PC-9 (cell line): ENCODE measurements around the gene ZNF501. TPM values are rescaled to one million over a fixed set of nuclear protein-coding genes. Genes with fewer than 3 reads are reported as not detected.

Experiments used
- Bru-seq: library from RNA; stranded (reverse); fragments of 400-500 nt; gene quantifications from one replicate; lab custom pipeline; 2021; lab: Mats Ljungman, UMichigan
- BruChase-seq, 2 experiments: library from RNA; stranded (reverse); fragments of 400-500 nt; gene quantifications; one replicate each; lab custom pipeline; 2021; lab: Mats Ljungman, UMichigan
- BruUV-seq: library from RNA; stranded (reverse); fragments of 400-500 nt; replicated peaks from 2 replicates; lab custom pipeline; 2021; lab: Mats Ljungman, UMichigan
- CTCF ChIA-PET: fragments of 300-600 bp; sonication (Branson Sonifier 250); formaldehyde crosslinking; loops from one replicate; lab custom pipeline; 2022; ENCODE audit warnings: antibody characterized with exemption; lab: Charles Lee
- POLR2A ChIA-PET: fragments of 300-600 bp; sonication (Branson Sonifier 250); formaldehyde crosslinking; loops from one replicate; lab custom pipeline; 2022; ENCODE audit warnings: antibody characterized with exemption; ENCODE audit not compliant: unreplicated experiment; lab: Charles Lee
- DNase-seq, 2 experiments: peaks; one replicate each; pipeline versions ENCODE4 v3.0.0 to v3.0.0-alpha.2; 2015 to 2022; ENCODE audit warnings: mixed read lengths in 1 of 2
- H2AFZ ChIP-seq: fragments of 200-600 bp; sonication (generic); 2 replicates; pipeline ENCODE4 v1.8.1; 2017; ENCODE audit warnings: antibody characterized with exemption
- H3F3A ChIP-seq: fragments of 200-600 bp; sonication (generic); 2 replicates; pipeline ENCODE4 v1.8.1; 2017; ENCODE audit warnings: antibody characterized with exemption, mild to moderate bottlenecking, low read depth; ENCODE audit not compliant: insufficient read depth
- H3K27ac ChIP-seq: fragments of 200-600 bp; sonication (generic); 2 replicates; pipeline ENCODE4 v1.6.1; 2016; ENCODE audit warnings: mixed run types
- H3K27me3 ChIP-seq: fragments of 200-600 bp; sonication (generic); 2 replicates; pipeline ENCODE4 v1.6.1; 2016; ENCODE audit warnings: low read depth, mixed run types; ENCODE audit not compliant: insufficient read depth
- H3K36me3 ChIP-seq: fragments of 200-600 bp; sonication (generic); 2 replicates; pipeline ENCODE4 v1.6.1; 2016; ENCODE audit warnings: low read depth, mixed run types
- H3K4me1 ChIP-seq: fragments of 200-600 bp; sonication (generic); replicated peaks from 2 replicates; pipeline ENCODE4 v1.6.1; 2016; ENCODE audit warnings: mixed run types; ENCODE audit not compliant: insufficient read depth
- H3K4me2 ChIP-seq: fragments of 200-600 bp; sonication (generic); 2 replicates; pipeline ENCODE4 v1.6.1; 2017; ENCODE audit warnings: mixed run types
- H3K4me3 ChIP-seq: fragments of 200-600 bp; sonication (generic); 2 replicates; pipeline ENCODE4 v1.6.1; 2016; ENCODE audit warnings: mixed run types
- H3K79me2 ChIP-seq: fragments of 200-600 bp; sonication (generic); 2 replicates; pipeline ENCODE4 v1.6.1; 2017; ENCODE audit warnings: low read depth, mixed run types
- H3K9me2 ChIP-seq: fragments of 200-600 bp; sonication (generic); 2 replicates; pipeline ENCODE4 v1.8.1; 2017; ENCODE audit warnings: mild to moderate bottlenecking; ENCODE audit not compliant: insufficient read depth
- H3K9me3 ChIP-seq: fragments of 200-600 bp; sonication (generic); 2 replicates; pipeline ENCODE4 v1.8.1; 2016; ENCODE audit warnings: low read depth; ENCODE audit not compliant: insufficient read depth
- H4K20me1 ChIP-seq: fragments of 200-600 bp; sonication (generic); 2 replicates; pipeline ENCODE4 v1.8.1; 2017; ENCODE audit not compliant: insufficient read depth
- CTCF ChIP-seq: fragments of 200-600 bp; sonication (generic); conservative IDR thresholded peaks from 2 replicates; pipeline ENCODE4 v1.6.1; 2017; ENCODE audit warnings: mixed run types, antibody characterized with exemption, mild to moderate bottlenecking, moderate library complexity
- EZH2 ChIP-seq: fragments of 200-600 bp; sonication (generic); IDR thresholded peaks from 2 replicates; pipeline ENCODE4 v1.8.0; 2017; ENCODE audit warnings: antibody characterized with exemption, low read depth
- intact Hi-C: fragments of 100-400 bp; cut with micrococcal nuclease; formaldehyde crosslinking; loops from one replicate; pipeline ENCODE4 v1.10.0; 2022; ENCODE audit not compliant: unreplicated experiment
- long read RNA-seq: library from polyadenylated mRNA; stranded (forward); transcript quantifications from one replicate; pipeline ENCODE4 v2.0.0, GENCODE V29; 2022
- total RNA-seq: library from RNA; stranded (reverse); gene quantifications from 2 replicates; pipeline ENCODE4 v1.2.3, GENCODE V29; 2021

ZNF501 gene
- total RNA-seq (2.6 and 3.9 TPM in 2 replicates), Bru-seq, nascent RNA (percentile 51 among the genes with signal in this experiment), BruChase-seq, experiment 1, labeled RNA remaining after a 2-hour chase (percentile 56 among the genes with signal in this experiment), BruChase-seq, experiment 2, labeled RNA remaining after a 6-hour chase (percentile 35 among the genes with signal in this experiment)
- long read RNA-seq, partial matches to known transcripts = 0 of 2 reads
- long read RNA-seq, other reads (novel, unspliced or antisense) = 1 of 2 reads

GRCh38 chr3:44729384-44729910 is at the start of gene ZNF501:
Gene ZNF501, plus strand, starts transcription at chr3:44729635. Its CDS starts 4,787 bp downstream, at chr3:44734422.
- TF ChIP-seq EZH2 = no peak
- no peak for TF ChIP-seq CTCF
- Histone ChIP-seq H3K36me3 (no peaks in the 10 kb centered on the region), H2AFZ (peak within 1 kb of the TSS; percentile 91), H3K27me3 (no peaks in the 10 kb centered on the region), H3K79me2 (no peaks in the 10 kb centered on the region), H3K9me3 (peaks cover 32% of the 10 kb centered on the region), H3K9me2 (no peaks in the 10 kb centered on the region), H4K20me1 (no peaks in the 10 kb centered on the region), H3K4me3 (peak within 1 kb of the TSS; percentile 81), H3F3A (peaks cover 4% of the 10 kb centered on the region; the same call in 1 of the 2 replicates), H3K27ac (peak within 1 kb of the TSS; percentile 41), H3K4me1 (0 out of 2 replicates have a peak, but pooled peaks cover 5% of the 10 kb centered on the region), H3K4me2 (peak within 1 kb of the TSS; percentile 77)
- intact Hi-C loops = loop anchor here (1.0 to 5.0 kb wide), 3 partner anchors 17 to 407 kb away; partner anchors contain the start of genes KIAA1143, KIF15 and ZNF502
- no TSS peak for BruUV-seq
- ChIA-PET POLR2A (interaction anchor here (0.6 to 1.4 kb wide), 3 partner anchors 17 to 1800 kb away, joined by 4 to 14 read pairs (median 13); partner anchors contain the start of genes KIAA1143, KIF15 and ZNF502), CTCF (no interaction called here)
- DNase-seq = peak; percentile 80 to 91

- Histone ChIP-seq H3K4me2 (no peak overlapping the region), H3K4me3 (no peak overlapping the region), H3K79me2 (no peaks in the 10 kb centered on the region), H2AFZ (no peak overlapping the region), H3K9me3 (no peaks in the 10 kb centered on the region; the same call in 1 of the 2 replicates), H3K27ac (no peak overlapping the region), H3K36me3 (no peaks in the 10 kb centered on the region), H3K9me2 (no peaks in the 10 kb centered on the region), H3F3A (no peaks in the 10 kb centered on the region), H3K4me1 (no peaks in the 10 kb centered on the region), H3K27me3 (peaks cover 4% of the 10 kb centered on the region; the same call in 1 of the 2 replicates), H4K20me1 (no peaks in the 10 kb centered on the region)
- no TSS peak for BruUV-seq
- intact Hi-C loops = no loop called here
- CTCF ChIA-PET = no interaction called here
- no peak for DNase-seq
- TF ChIP-seq CTCF (no peak), EZH2 (no peak)
- POLR2A ChIA-PET = no interaction called here
Measured at GRCh38 chr3:44680921-44681455, 48.4 kb upstream of the ZNF501 start.

- ChIA-PET POLR2A (no interaction called here), CTCF (no interaction called here)
- Histone ChIP-seq H2AFZ (no peak overlapping the region), H3F3A (no peaks in the 10 kb centered on the region), H3K9me2 (no peaks in the 10 kb centered on the region), H3K79me2 (no peaks in the 10 kb centered on the region), H3K4me1 (no peaks in the 10 kb centered on the region), H3K27ac (no peak overlapping the region), H3K4me3 (no peak overlapping the region), H3K9me3 (no peaks in the 10 kb centered on the region; the same call in 1 of the 2 replicates), H3K27me3 (peaks cover 3% of the 10 kb centered on the region; the same call in 1 of the 2 replicates), H4K20me1 (no peaks in the 10 kb centered on the region), H3K4me2 (no peak overlapping the region), H3K36me3 (no peaks in the 10 kb centered on the region)
- intact Hi-C loops = no loop called here
- no TSS peak for BruUV-seq
- no peak for TF ChIP-seq CTCF
- DNase-seq = no peak
Measured at GRCh38 chr3:44682182-44682896, 47.1 kb upstream of the ZNF501 start.
